ENCODE measurements around the gene TIAL1.
"Not testable (repeated sequence)": the region's sequence is repeated elsewhere in the genome, so short reads cannot be mapped to it uniquely, and the experiment has no call there.

TIAL1 gene

GRCh38 chr10:119549247-119549999, 47.3 kb downstream of the TIAL1 start:
- DNase-seq (ENCODE audit: low read depth) = no peak

GRCh38 chr10:119546009-119546408, 50.8 kb downstream of the TIAL1 start:
- DNase-seq (ENCODE audit: low read depth) = no peak

- DNase-seq (ENCODE audit: low read depth) = no peak
Observed at GRCh38 chr10:119545310-119545709, 51.5 kb downstream of the TIAL1 start.

- no peak for DNase-seq (ENCODE audit: low read depth)
Observed at GRCh38 chr10:119543814-119544642, 52.7 kb downstream of the TIAL1 start.

DNA sequence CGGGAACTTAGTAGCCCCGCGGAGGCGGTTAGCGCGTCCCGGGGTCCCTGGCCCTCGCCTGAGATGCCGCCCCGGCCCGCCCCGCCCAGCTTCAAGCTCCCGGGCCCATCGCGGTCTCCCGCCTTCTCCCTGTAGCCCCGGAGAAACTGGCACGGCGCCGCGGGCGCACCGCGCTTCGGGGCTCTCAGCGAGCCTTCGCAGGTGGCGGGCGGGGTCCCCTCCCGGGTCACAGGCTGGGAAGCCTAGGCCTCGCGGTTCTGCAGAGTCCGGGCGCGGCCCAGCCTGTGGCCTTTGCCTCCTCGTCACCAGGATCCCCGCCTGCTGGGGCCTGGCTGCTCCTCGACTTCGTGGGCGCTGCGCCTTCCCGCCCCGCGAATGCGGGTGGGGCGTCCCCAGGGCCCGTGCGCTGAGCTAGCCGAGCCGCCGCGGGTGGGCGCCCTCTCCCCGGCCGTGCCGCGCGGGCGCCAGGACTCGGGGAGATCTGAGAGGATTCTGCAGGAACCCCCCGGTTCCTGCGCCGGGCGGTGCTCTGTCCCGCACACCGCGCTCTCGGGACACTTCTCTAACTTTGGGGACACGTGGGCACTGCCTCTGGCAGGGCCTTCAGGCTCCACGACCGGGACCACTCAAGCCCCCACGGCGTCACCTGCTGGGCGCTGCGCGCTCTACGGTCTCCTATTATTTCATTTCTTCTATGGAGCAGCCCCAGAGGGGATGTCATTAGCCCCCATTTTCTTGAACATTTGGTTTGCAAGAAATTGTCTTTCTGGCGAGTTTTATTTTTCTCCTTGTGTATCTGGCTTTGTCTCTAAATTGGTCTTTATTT, 53.6 kb downstream of the TIAL1 start:
- DNase-seq (ENCODE audit: low read depth) = peak; percentile 40

DNA sequence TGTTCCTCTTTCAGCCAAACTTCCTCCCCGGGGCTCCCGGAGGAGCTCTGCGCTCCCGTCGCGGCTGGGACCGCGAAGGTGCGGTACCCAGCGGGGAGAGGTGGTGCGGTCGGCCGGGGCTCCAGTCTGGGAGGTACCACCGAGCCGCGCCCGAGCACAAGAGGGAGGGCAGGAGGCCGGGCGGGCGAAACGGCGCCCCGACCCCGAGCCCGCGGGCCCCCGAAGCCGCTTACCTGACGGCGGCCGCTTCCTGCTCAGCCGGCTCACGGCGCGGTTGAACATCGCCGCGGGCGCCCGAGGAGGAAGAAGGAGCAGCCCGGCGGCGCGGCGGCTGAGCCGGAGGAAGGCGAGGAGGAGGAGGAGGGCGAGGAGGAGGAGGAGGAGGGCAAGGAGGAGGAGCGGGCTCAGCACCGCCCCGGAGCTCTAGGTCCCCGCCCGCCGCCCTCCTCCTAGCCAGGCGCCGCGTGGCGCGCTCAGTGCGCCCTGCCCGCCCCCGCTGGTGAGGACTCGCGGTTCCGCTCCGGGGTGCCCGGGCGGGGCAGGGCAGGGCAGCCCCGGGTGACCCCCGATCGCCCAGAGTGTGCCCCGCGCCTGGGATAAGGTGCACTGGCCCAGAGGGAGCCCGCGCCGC, 54.3 kb downstream of the TIAL1 start, which contains the start of gene RGS10:
Gene RGS10, minus strand, starts transcription at position 363 of the 631 bp plus-strand sequence. Its CDS starts 81 bp downstream, at position 282.
- DNase-seq (ENCODE audit: low read depth) = peak; percentile 72

DNA sequence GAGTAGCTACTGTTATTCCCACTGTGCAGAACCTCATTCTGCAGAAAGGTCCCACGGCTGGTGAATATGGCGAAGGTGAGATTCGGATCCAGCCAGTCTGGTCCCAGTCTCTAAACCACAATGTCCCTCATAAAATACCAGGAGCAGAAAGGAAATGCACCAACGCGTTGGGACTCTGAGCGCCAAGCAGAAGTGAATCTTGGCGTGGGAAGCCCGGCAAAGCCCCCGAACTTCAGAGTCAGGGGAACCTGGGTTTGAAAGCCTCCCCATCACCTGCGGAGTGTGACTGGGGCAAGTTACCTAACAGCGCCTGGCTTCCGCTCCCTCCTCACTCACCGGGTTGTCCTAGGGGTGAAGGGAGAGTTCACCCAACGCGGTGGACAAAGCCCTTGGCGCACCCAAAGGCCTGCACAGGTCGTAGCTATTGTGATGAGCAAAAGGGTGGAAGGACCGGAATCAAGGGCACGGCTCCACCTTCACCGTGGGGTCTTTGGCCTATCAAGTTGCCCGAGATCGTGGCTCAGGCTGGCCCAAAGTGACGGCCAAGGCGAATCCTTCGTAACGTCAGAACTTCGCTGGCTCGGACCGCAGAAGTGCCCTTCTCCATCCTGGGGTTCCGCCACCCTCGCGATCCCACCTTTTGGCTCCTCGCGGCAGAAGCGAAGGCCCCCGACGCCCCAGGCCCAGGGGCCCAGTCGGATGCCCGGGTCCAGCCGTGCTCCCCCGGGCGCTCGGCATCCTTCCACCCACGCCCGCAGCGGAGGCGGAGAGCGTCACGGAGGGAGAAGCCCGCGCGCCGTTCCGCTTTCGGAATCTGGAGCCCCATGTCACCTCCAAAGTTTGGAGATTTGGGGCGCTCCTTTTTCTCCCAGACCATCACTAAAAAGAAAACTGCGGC, 55.1 kb downstream of the TIAL1 start:
- DNase-seq (ENCODE audit: low read depth) = peak; percentile 20

GRCh38 chr10:119541046-119541445, 55.7 kb downstream of the TIAL1 start:
- no peak for DNase-seq (ENCODE audit: low read depth)

DNA sequence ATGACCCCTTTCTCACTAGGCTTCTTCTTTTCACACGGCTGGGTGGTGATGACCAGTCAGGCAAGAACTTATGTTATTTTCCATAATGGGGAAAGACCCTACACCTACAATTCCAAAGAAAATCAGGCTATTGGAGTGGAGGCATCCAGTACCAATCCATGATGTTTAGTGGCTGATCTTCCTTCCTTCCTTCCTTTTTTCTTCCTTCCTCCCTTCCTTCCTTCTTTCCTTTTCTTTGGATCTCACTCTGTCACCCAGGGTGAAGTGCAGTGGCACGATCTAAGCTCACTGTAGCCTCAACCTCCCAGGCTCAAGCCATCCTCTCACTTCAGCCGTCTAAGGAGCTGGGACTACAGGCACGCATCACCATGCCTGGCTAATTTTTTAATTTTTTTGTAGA, 56.7 kb downstream of the TIAL1 start:
- DNase-seq (ENCODE audit: low read depth) = no peak

DNA sequence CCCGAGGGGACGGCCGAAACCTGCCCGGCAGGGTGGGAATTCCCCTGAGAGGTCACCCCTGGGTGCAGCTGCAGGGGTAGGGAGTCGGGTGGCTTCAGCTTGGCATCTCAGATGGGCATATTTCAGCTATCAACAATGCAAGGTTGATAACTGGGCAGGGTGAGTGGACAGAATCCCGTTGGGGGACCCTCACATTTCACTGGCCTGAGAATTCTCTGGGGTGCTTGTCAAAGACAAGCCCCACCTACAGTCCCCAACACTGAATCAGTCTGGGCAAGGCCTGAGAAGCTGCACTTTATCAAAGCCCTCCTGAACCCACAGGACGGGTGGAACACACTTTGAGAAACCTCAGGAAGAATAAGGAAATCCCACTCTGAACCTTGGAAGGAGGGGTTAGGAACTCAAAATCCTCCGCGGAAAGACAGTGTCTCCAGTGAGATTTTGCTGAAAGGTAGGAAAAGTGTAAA, 57.4 kb downstream of the TIAL1 start:
- DNase-seq (ENCODE audit: low read depth) = no peak

- DNase-seq (ENCODE audit: low read depth) = no peak
Observed at GRCh38 chr10:119538632-119539358, 58.0 kb downstream of the TIAL1 start.

GRCh38 chr10:119537953-119538630, 58.7 kb downstream of the TIAL1 start:
- DNase-seq (ENCODE audit: low read depth) = no peak

DNA sequence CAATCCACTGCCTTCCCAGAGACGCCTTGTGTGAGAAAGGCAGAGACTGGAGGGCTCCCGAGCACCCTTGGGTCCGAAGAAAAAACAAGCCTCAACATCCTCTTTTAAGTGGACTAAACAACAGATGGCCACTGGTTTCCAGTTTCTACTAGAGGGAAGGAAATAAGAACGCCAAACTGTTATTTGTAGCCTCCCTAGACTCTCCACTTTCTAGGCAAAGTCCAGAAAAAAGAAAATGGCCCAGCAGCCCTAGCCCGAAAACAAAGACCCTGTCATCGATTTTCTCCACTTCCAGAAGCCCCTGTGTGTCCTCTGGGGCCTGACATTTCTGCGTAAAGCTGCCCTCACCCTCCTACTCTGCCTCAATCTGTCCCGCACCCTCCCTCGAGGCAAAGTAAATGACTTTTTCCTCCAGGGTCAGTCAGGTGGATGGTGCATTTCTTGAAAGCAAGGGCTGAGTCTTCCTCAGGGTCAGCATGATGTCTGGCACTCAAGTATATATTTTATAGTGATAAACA, 60.2 kb downstream of the TIAL1 start:
- DNase-seq (ENCODE audit: low read depth) = no peak

DNA sequence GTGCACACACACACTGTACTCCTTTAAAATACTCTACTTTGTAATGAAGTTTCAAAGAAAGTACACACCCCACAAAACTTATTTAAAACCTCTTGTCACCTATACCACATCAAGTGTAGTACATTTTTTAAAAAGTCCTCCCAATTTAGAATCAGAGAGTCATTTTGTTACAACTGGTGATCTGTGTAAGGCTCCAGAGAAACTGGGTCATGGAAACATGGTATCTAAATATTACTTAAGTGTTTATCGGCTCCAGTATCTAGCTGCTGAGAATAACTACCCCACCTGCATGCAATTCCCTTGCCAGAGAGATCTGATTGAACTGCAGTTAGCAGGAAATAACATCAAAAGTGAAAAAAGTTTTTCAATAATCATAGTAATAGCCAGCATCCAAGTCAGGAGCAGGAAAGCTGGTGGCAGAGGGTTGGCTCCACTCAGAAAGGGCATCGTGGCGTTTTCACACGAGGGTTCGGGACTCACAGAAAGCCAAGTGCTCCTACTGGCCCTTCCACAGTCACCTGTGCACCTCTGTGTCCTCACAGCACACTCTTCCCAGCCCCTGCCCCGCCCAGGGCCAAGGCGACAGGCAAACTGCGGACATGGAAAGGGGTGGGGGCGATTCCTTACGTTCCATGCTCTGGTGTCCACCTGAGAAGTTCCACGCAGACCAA, 60.8 kb downstream of the TIAL1 start:
- DNase-seq (ENCODE audit: low read depth) = no peak

DNA sequence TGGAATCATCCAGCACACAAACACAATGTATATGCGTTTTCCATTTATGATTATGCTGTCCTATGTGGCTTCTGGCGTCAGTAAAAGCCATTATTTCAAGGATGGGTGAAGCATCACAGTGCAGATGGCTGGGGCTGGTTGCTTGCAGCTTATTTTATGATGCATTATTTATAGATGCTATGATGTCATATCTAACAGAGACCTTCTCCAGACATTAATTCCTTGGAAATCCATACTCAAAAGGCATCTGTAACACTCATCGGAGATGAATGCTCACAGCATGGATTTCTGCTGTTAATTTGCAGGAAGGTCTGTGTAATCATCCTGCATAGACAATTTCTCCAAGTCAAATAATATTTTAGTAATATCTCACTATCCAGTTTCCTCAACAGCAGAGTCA, 61.5 kb downstream of the TIAL1 start:
- DNase-seq (ENCODE audit: low read depth) = no peak

- no peak for DNase-seq (ENCODE audit: low read depth)
Observed at GRCh38 chr10:119533473-119533872, 63.3 kb downstream of the TIAL1 start.

DNA sequence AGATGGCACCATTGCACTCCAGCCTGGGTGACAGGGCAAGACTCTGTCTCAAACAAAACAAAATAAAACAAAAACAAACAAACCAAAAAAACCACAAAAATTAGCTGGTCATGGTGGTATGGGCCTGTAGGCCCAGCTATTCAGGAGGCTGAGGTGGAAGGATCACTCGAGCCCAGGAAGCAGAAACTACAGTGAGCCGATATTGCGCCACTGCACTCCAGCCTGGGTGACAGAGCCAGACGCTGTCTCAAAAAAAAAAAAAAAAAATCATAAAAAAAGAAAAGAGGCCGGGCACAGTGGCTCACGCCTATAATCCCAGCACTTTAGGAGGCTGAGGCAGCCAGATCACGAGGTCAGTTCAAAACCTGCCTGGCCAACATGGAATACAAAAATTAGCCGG, 64.0 kb downstream of the TIAL1 start:
- not testable (repeated sequence) for DNase-seq (ENCODE audit: low read depth)

DNA sequence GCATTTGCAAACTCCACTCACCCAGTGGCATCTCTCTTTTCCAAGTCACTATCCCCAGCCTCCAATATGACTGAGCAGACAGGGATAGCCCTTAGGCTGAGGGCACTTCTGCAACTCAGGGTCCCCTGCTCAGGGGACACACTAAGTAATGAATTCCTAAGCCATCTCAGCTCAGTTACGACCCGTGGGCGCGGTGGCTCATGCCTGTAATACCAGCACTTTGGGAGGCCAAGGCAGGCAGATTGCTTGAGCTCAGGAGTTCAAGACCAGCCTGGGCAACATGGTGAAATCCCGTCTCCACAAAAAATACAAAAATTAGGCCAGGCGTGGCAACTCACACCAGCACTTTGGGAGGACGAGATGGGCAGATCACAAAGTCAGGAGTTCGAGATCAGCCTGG, 64.5 kb downstream of the TIAL1 start:
- not testable (repeated sequence) for DNase-seq (ENCODE audit: low read depth)
